Dermis blood vessel endothelial cell (primary cell): Measurements from ENCODE around the gene CPSF2. TPM values are rescaled to one million over a fixed set of nuclear protein-coding genes. Genes with fewer than 3 reads are reported as not detected.
A peak's percentile ranks its signal among the peaks of the same experiment; 100 is the strongest.

Experiments
- DNase-seq: peaks from one replicate; pipeline ENCODE4 v3.0.0; 2010
- total RNA-seq: library from RNA; depleted of rRNA; stranded (reverse); fragments of >200 nt; gene quantifications from 2 replicates; pipeline ENCODE4 v1.2.3, GENCODE V29; 2014

CPSF2 gene
- 47.8 and 93.6 TPM in 2 replicates for total RNA-seq

- peak; percentile 86 for DNase-seq
Measured at GRCh38 chr14:92121670-92122350, at the start of gene CPSF2, which contains the start of gene NDUFB1. CPSF2 (plus strand) TSS chr14:92121969; CDS start chr14:92130985, 9,016 bp downstream. NDUFB1 (minus strand) TSS chr14:92121706; CDS start chr14:92117637, 4,069 bp downstream.

- no peak for DNase-seq
Measured at GRCh38 chr14:92074555-92074954, 47.2 kb upstream of the CPSF2 start.

GRCh38 chr14:92088494-92088893, 33.3 kb upstream of the CPSF2 start:
- DNase-seq: no peak

- DNase-seq: peak; percentile 13
Measured at GRCh38 chr14:92093320-92093719, 28.4 kb upstream of the CPSF2 start.

- DNase-seq: no peak
Measured at GRCh38 chr14:92099802-92100201, 22.0 kb upstream of the CPSF2 start.

- no peak for DNase-seq
Measured at GRCh38 chr14:92103363-92103989, 18.3 kb upstream of the CPSF2 start.

GRCh38 chr14:92105073-92105892, 16.5 kb upstream of the CPSF2 start:
- no peak for DNase-seq

- DNase-seq: peak; percentile 57
Measured at GRCh38 chr14:92105893-92106142, 16.0 kb upstream of the CPSF2 start.

- peak; percentile 100 for DNase-seq
Measured at GRCh38 chr14:92106143-92106926, 15.4 kb upstream of the CPSF2 start, which contains the start of gene ATXN3. ATXN3 (minus strand) TSS chr14:92106582; CDS start chr14:92106552, 30 bp downstream.

- DNase-seq: no peak
Measured at GRCh38 chr14:92108345-92109254, 13.2 kb upstream of the CPSF2 start.

GRCh38 chr14:92109490-92109889, 12.3 kb upstream of the CPSF2 start:
- DNase-seq: no peak

- peak; percentile 62 for DNase-seq
Measured at GRCh38 chr14:92121207-92121669, 531 bp upstream of the CPSF2 start.

GRCh38 chr14:92122351-92122677, 545 bp downstream of the CPSF2 start:
- DNase-seq: peak; percentile 45

- DNase-seq: peak; percentile 16
Measured at GRCh38 chr14:92122761-92123160, 992 bp downstream of the CPSF2 start.

GRCh38 chr14:92134456-92134855, 12.7 kb downstream of the CPSF2 start:
- no peak for DNase-seq

- peak; percentile 67 for DNase-seq
Measured at GRCh38 chr14:92135269-92135668, 13.5 kb downstream of the CPSF2 start.

- no peak for DNase-seq
Measured at GRCh38 chr14:92143309-92143708, 21.5 kb downstream of the CPSF2 start.

- DNase-seq: no peak
Measured at GRCh38 chr14:92143962-92144361, 22.2 kb downstream of the CPSF2 start.

GRCh38 chr14:92144708-92145107, 22.9 kb downstream of the CPSF2 start:
- DNase-seq: no peak

GRCh38 chr14:92153581-92153980, 31.8 kb downstream of the CPSF2 start:
- DNase-seq: no peak

GRCh38 chr14:92154283-92154942, 32.6 kb downstream of the CPSF2 start:
- DNase-seq: no peak
